SK-N-DZ (cell line): ENCODE measurements around the gene SLC35F3.
"Not testable (repeated sequence)": the region's sequence is repeated elsewhere in the genome, so short reads cannot be mapped to it uniquely, and the experiment has no call there.

Experiments used
- DNase-seq: peaks from one replicate; pipeline ENCODE4 v3.0.0-alpha.2; 2015; ENCODE audit warnings: low spot score

The SLC35F3 gene

DNA sequence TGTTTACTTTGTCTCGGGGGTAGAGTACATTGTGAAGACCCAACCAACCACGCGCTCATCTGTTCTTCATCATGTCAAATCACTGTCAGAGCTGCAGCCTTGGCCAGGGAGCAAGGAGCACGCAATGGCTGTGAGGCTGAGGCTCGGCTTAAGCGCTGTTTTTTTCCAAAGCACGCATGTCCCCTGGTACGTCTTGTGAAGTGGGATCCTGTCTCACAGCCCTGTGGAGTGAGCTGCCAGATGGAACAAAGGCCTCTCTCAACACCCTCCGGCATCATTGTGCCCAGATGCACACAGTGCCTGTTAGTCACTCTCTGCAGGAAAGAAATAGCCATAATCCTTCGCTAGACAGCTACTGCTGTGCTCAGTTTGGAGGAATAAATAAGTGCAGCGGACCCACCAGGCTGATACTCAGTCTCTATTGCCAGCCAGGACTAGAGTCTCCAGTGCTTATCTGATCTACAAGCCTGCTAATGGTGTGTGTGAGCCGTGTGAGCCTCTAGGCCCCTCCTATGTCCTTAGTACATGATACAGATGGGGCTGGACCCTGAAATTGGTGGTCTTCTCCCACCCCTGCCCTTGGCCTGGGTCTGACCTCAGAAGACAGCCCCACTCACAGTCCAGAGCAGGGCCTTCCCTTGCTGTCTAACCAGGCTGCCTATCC, 377.5 kb downstream of the SLC35F3 start:
- DNase-seq = peak; percentile 96

- DNase-seq = no peak
Observed at GRCh38 chr1:234286206-234286605, 381.7 kb downstream of the SLC35F3 start.

DNA sequence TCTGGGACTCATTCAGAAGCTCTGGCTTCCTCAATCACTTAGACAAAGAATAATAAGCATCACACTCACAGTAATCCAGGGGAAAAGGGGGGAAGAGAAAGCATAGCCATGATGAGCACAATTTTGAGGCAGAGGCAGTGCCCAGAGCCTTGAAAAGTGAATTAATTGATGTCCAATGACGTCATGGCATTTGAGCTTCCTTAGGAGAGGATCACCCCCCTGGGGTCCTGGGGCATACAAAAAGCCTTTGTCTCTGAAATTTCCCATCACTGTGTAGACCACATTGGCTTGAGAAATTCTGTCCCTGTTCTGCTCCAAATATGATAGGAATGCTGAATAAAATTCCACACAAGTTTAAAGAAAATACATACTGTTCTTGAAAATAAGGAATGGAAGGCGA, 384.5 kb downstream of the SLC35F3 start:
- DNase-seq = no peak

GRCh38 chr1:234289538-234290305, 385.2 kb downstream of the SLC35F3 start:
- DNase-seq = no peak

GRCh38 chr1:234292011-234292410, 387.5 kb downstream of the SLC35F3 start:
- no peak for DNase-seq

GRCh38 chr1:234292548-234292947, 388.1 kb downstream of the SLC35F3 start:
- no peak for DNase-seq

- DNase-seq = no peak
Observed at GRCh38 chr1:234294109-234294817, 389.8 kb downstream of the SLC35F3 start.

DNA sequence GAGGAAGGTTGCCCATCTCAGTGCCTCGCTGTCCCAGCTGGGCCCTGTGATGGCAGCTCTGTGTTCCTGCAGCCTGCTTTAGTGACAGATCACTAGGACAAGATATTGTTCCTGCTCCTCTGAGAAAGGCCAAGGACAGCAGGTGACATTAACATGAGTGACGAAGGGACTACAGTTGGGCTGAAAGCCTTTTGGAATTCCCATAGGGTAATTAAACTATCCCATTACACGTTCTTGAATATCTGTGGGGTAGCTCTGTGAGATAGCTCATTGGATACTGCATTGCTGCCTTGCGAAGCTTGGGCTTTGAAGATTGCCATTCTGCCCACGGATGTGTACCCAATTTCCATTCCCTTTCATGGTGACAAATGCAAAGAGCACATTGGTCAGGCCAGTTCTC, 390.6 kb downstream of the SLC35F3 start:
- no peak for DNase-seq

- DNase-seq = no peak
Observed at GRCh38 chr1:234295626-234296025, 391.1 kb downstream of the SLC35F3 start.

DNA sequence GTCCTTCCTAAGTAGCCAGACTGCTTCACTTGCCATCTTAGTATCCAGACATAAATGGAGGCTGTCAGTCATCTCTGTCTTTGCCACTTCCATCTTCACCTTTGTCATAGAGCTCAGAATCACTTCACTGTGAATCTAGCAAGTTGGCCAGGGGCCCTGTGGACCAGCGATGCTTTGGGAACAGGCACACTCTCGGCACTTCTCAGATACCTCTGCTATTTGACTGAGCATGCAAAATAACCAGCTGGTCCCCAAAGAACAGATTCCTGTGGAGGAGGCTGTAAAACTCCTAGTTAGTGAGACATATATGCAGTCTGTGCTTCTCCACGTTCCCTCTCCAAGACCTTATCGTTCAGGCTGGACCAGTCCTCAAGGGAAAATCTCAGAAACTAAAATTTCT, 392.0 kb downstream of the SLC35F3 start:
- no peak for DNase-seq

DNA sequence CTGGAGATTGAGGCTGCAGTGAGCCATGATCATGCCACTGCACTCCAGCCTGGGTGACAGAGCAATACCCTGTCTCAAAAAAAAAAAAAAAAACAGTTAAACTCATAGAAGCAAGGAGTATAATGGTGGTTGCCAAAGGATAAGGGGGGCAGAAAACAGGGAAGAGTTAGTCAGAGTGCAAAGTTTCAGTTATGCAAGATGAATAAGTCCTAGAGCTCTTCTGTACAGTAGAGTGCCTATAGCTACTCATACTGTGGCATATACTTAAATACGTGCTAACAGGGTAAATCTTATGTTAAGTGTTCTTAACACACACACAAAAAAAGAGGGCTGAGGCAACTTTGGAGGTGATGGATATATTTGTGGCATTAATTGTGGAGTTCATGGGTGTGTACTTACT, 393.2 kb downstream of the SLC35F3 start:
- no peak for DNase-seq

- no peak for DNase-seq
Observed at GRCh38 chr1:234300096-234300495, 395.6 kb downstream of the SLC35F3 start.

GRCh38 chr1:234301663-234302062, 397.2 kb downstream of the SLC35F3 start:
- DNase-seq = not testable (repeated sequence)

DNA sequence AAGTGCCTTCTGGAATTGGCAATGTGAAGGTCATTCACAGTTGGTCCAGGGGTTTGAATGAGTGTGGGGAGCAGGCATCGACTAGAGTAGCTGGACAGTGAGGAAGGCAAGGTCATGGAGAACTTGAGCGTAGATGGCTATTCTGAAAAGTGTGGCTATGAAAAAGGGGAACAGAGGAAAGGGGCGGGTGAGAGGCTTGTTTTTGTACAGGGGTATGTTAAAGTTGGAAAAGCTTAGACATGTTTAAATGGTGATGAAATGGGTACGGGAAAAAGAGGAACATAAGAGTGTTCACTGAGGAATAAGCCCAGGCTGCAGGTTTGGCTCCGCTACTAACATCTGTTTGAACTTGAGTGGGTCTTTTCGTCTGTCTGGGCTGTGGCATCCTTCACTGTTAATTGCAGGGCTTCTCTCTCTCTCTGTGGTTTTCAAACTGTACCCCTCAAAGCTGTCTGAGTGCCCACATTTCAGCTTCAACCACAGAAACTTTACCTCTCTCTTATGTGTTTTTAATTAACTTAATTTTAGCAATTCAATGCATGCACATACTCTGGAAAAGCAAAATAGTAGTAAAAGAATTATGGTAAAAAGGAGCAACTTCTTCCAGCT, 398.0 kb downstream of the SLC35F3 start:
- DNase-seq = no peak

DNA sequence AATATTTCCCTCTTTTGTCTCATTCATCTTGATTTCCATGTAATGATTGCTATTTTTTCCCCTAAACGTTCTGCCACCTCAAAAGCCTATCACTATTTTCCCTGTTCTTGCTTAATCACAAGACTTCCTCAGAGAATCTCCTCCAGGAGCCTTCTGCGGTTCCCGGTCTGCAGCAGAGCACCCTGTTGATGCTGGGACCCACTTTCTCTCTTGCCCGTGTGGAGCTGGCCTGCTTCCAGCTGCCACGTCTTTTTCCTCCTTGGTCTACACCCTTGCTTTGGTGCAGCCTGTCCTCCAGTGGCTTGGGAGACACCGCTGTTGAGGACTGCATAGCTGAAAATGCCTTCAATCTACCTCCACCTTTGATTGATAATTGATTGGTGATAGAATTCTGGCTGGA, 398.8 kb downstream of the SLC35F3 start:
- DNase-seq = no peak

DNA sequence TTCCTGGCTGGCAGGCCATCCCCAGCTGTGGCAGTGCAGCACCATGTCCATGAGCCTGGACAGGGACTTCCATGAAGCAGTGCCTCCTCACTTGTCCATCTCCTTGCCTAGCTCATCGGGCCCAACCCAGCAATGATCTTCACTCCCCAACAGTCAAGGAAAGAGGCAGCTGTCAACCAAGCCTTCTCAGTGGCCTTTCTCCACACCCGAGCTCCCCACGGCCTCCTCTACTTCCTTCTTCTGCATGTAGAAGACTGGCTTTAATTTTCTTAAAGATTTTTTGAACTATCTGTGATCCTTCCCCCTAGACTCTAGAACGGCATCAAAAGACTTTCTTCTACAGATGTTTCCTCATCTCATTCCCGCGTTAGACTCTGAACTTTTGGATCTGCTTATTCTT, 403.2 kb downstream of the SLC35F3 start:
- no peak for DNase-seq

DNA sequence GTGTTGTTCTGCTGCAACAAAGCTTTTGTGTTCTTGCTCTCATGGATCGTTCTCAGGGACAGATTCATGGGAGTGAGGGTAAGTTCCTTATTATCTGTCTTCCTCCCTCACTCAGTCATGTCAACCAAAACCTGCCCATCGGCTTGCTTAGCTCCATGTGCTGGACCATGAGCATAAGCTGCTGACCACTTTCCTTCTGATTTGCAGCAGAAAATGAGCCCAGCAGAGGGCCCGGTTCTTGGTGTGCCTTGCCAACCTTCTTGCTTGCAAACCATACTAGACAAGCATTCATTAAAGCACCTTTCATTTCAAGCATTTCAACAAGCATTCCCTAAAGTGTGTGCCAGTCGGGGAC, 404.7 kb downstream of the SLC35F3 start:
- DNase-seq = no peak

- peak; percentile 58 for DNase-seq
Observed at GRCh38 chr1:234309598-234310459, 405.4 kb downstream of the SLC35F3 start.

DNA sequence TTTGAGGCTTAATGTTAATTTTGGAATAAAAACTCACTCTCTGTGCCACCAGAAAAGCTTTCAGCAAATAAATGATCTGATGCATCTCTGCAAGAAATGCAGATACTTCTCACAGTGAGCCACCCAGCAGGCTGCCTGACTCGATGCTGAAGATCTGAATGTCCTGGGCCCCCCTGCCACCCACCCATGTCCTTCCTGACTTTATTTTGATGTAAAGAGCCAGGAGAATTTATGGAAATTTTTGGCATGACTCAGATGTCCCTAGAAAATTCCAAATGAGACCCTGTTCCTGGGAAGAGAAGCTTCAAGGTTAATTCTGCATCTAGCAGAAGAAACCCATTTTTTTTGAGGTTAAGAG, 406.0 kb downstream of the SLC35F3 start:
- no peak for DNase-seq

GRCh38 chr1:234311414-234311813, 406.9 kb downstream of the SLC35F3 start:
- no peak for DNase-seq

DNA sequence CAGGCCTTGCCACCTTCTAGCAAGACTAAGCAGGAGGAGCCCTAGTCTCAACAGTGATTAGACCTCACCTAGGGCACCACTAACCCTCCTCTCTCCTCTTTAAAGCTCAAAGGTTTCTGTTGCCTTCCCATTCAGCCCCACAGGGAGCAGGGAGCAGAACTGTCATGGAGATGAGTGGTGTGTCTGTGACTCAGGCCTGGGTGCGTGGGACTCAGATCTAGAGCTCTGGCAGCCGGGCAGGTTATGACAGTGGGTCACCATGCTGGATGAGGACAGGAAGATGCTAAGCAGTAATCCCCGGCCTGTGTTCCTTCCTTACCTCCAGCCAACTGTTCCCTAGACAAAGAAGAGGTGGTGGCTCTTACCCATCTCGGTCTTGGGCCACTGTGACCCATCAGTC, 408.7 kb downstream of the SLC35F3 start:
- DNase-seq = no peak
